Colon (tissue), 2 donors: ENCODE data around the gene LRRC15.

Experiments
- FAIRE-seq: peaks from 2 replicates; lab custom pipeline; 2012; peaks lifted over from hg19 to GRCh38; lab: Jason Lieb, UNC
- donor health status: control.
- donor health status: control.

The LRRC15 gene

DNA sequence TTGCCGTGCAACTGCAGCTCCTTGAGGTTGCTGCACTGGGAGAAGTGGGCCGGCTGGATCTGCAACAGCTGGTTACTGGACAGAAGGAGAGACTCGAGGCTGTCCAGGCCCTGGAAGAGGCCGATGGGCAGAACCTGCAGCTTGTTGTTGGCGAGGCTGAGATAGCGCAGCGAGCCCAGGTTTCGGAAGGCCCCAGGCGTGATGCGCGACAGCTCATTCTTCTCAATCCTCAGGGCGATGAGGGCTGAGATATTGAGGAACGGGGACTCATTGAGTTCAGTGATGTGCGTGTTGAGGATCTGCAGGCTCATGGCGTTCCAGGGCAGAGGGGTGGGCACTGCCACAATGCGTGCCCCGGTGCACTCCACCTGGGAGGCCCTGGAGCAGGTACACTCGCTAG, 9.0 kb downstream of the LRRC15 start:
- no peak for FAIRE-seq

DNA sequence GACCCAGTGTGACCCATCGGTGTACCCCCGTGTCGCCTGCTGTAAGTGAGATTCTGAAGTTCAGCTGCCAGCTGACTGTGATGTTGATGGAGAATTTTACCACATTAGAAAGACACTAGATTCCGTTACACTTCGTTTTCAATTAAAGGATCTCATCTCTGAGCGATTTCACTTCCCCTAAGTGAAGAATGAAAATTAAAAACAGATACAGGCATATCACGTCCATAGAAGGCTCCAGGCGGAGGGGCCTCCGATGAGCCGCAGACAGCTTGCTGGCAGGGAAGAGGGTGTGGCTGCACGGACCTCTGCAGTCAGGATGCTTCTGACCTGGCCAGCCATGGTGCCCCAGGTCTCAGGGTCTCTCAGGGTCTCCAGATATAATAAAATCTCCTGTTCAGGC, 11.9 kb downstream of the LRRC15 start:
- FAIRE-seq = no peak

- FAIRE-seq = no peak
Measured at GRCh38 chr3:194355379-194355778, 14.2 kb downstream of the LRRC15 start.

DNA sequence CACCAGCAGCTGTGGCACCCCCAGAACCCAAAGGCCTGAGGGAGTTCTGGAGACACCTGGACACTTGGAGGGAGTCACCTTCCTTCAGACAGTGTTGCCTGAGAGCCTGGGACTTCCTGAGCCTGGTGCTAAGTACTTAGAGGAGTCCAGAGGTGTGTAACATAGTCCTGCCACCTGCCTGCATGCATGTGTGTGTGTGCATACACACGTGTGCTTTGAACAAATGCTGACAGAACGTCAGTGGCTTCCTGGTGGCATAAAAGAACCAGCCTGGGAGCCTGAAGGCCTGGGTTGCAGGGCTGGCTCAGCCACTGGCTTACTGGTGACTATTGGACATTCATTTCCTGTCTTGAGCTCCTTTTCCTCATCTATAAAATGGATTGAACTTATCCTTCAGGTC, 15.2 kb downstream of the LRRC15 start:
- FAIRE-seq = no peak

DNA sequence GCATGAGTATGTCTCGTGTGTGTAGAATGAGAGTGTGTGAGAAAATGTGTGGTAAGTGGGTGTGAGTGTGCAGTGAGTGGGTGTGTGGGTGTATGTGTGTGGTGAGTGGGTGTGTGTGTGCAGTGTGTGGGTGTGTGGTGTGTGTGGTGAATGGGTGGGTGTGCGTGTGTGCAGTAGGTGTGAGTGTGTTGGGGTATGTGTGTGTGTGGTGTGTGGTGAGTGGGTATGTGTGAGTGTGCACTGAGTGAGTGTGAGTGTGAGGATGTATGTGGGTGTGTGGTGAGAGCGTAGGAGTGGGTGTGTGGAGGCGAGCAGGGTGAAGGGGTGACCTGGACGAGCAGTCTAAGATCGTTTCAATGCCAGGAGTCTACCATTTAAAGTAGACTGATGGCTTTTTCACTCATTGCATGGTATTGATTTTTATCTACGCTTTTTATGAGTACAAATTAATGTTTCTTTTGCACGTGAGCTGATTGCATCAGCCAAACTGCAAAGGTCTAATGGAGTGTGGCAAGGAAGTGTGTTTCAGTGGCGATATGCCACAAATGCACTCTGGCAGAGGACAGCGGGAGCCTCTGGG, 16.8 kb downstream of the LRRC15 start:
- FAIRE-seq = no peak

GRCh38 chr3:194351952-194352536, 17.5 kb downstream of the LRRC15 start:
- no peak for FAIRE-seq

DNA sequence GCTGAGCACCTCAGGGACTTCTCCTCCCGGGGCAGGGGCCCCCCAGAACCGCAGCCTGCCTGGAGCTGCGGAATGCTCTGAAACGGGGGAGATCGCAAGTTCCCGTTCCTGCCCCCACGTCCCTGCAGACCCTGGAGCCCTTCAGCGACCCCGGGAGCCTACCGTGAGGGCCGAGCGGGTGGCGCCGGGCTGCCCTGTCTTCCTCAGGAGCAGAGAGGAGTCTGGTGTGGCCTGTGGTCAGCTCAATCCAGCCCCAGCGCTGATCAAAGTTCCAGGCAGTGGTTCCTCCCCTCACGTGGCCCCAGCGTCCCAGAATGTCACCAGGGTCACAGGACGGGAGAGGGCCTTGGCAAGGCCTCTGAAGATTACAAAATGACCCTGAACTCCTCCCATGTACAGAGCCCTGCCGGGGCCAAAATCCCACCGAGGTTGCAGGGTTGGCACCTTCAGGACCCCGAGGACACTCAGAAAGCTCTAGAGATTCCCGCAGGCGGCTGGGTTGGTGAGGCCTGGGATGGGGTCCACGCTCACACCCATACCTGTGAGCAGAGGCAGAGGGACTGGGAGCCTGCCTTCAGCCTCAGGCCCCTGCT, 18.4 kb downstream of the LRRC15 start, which contains the start of gene CPN2:
Gene CPN2 (minus strand): TSS at position 249 of the 593 bp plus-strand sequence. CDS start 8,626 bp downstream, outside the sequence.
- FAIRE-seq = no peak

DNA sequence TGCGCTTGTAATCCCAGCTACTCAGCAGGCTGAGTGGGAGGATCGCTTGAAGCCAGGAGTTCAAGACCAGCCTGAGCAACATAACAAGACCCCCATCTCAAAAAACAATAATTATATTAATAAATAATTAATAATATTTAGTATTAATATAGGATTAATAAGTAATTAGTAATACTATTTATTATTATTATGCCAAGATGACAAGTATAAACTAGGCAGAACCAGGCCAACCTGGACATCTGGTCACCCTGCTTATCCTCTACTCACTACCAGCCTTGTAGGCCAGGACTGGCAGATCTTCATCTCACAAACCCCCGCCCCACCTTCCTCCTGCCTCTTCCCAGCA, 18.8 kb downstream of the LRRC15 start:
- FAIRE-seq = no peak

- no peak for FAIRE-seq
Measured at GRCh38 chr3:194348354-194348753, 21.2 kb downstream of the LRRC15 start.

- FAIRE-seq = no peak
Measured at GRCh38 chr3:194346621-194347020, 22.9 kb downstream of the LRRC15 start.

DNA sequence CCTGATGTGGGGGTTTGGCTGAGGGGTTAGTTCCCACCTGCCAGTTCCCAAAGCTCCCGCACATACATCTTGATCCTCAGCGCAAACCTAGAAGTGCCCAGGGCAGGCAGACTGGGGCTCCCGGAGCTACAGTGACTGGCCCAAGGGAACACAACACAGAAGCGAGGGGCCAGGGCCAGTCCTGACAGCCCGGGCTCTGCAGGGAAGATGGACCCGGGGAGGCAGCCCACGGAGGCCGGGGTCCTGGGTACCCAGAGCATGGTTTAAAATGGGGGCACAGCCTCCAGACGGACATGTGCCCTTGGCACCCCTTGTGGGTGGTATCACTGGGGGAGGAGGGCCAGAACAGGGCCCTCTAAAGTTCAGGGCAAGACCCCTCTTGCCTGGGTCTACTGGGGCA, 23.5 kb downstream of the LRRC15 start:
- no peak for FAIRE-seq

GRCh38 chr3:194344012-194344411, 25.5 kb downstream of the LRRC15 start:
- FAIRE-seq = no peak

GRCh38 chr3:194343561-194343893, 26.0 kb downstream of the LRRC15 start:
- no peak for FAIRE-seq

GRCh38 chr3:194342861-194343560, 26.5 kb downstream of the LRRC15 start:
- FAIRE-seq = no peak

GRCh38 chr3:194340757-194341400, 28.7 kb downstream of the LRRC15 start:
- no peak for FAIRE-seq

GRCh38 chr3:194339840-194340239, 29.7 kb downstream of the LRRC15 start:
- no peak for FAIRE-seq

- no peak for FAIRE-seq
Measured at GRCh38 chr3:194339356-194339755, 30.2 kb downstream of the LRRC15 start.

DNA sequence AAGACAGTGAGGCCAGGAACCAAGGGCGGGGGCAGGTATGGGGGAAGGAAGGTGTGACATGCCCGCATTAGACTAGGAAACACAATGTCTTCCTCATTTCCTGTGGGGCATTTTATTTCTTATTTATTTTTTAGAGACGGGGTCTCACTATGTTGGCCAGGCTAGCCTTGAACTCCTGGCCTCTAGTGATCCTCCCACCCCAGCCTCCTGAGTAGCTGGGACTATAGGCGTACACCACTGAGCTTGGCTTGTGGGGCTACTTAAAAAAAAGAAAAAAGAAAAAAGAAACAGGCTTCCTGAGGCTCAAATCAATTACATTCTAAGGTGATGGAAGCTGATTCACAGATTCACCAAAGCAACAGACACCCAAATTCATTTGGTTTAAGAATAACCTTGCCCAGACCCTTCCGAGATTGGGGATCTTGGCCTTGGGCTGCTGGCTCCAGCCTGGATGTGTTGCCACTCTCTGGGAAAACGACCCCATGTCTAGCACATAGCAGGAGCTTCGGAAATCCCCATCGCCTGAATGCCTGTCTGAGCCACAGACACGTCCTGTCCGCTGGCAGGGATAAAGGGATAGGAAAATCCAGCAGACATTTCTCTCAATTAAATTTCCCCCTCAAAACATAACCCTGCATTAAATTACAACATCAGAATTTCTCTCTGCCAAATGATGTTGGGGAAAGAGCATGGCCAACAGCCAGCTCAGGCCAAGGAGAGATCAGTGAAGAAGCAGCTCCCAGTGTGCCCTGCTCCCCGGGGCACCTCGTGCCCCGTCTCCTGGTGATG, 31.4 kb downstream of the LRRC15 start:
- FAIRE-seq = no peak

DNA sequence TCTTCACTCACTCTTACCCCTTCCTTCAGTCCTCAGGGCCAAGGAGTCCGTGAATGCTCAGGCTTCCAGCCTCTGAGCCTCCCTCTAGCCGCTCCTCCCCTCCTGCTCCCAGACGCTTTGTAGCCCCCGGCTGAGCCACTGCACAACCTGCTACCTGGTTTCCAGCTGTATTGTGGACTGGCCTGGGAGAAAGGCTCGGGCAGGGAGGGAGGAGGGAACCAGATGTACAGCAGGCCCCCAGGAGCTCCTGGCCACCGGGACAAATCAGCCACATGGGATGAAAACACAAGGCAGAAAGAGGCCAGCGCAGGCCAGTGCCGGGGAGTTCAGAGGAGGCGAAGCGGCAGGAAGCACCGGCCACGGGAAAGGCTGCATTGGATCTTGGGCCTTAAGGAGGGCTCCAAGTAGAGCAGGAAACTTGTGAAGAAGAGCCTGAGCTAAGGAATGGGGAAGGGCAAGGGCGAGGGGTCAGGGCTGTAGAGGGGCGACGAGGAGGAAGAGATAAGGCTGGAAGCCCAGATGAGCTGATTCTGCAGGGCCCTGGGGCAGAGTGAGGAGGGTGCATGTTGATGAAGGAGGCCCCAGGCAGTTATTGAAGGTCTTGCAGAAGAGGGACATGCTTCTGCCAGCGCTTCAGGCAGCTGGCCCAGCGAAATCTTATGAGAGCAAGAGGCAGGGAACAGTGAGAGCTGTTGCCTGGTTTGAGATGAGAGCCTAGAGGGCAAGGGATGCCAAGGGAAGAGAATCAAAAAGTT, 32.8 kb downstream of the LRRC15 start:
- FAIRE-seq = no peak

- FAIRE-seq = no peak
Measured at GRCh38 chr3:194333981-194334320, 35.6 kb downstream of the LRRC15 start.

- no peak for FAIRE-seq
Measured at GRCh38 chr3:194333212-194333980, 36.1 kb downstream of the LRRC15 start.
